GM04504 (cell line): Measurements from ENCODE around the gene C6orf141.
"Not testable (repeated sequence)": the region's sequence is repeated elsewhere in the genome, so short reads cannot be mapped to it uniquely, and the experiment has no call there.

ENCODE experiments used
- DNase-seq: peaks from one replicate; pipeline ENCODE4 v3.0.0-alpha.2; 2012; ENCODE audit warnings: low read depth

Gene C6orf141

GRCh38 chr6:49570474-49571079 lies 20.1 kb downstream of the C6orf141 start:
- no peak for DNase-seq

- no peak for DNase-seq
Observed at GRCh38 chr6:49576618-49577017, 26.1 kb downstream of the C6orf141 start.

GRCh38 chr6:49579649-49580048 lies 29.2 kb downstream of the C6orf141 start:
- DNase-seq: no peak

DNA sequence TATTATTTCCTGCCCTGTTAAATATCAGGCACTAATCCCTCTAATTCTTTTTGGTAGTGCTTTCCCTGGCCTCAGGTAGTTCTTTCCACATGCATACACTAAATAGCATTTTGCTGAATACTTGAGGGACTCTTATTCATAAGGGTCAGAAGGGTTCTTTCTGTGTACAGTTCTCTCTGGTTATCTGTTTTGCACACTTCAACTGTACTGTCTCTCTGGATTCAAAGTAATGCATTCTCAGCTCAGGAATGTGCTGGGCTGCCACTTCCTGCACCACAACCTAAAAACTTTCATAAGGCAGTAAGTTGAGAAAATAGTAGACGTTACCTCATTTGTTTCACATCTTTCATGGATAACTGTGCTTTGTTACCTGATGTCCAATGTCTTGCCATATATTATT lies 32.1 kb downstream of the C6orf141 start:
- no peak for DNase-seq

DNA sequence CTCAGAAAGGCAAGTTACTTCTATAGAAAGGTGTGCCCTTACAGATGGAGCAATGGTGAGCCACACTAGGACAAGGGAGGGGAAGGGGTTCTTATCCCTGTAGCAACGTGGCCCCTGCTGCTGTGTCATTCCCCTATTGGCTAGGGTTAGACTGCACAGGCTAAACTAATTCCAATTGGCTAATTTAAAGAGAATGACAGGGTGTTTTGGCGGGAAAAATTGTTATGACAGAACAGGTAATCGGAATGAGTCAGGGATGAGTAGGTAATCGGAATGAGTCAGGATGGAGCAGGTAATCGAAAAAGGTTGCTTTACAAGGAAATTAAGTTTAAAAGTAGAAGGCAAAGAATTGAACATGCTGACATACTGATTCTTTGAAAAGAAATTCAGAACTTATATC lies 36.8 kb downstream of the C6orf141 start:
- DNase-seq: not testable (repeated sequence)
